GM20000 (cell line): ENCODE measurements around the gene ABHD11.

ENCODE experiments used
- DNase-seq: peaks from one replicate; pipeline ENCODE4 v3.0.0; 2012; ENCODE audit warnings: low spot score
- CTCF ChIP-seq: IDR thresholded peaks from 2 replicates; pipeline ENCODE4 v1.5.1; 2012; ENCODE audit warnings: mild to moderate bottlenecking, control low read depth; ENCODE audit errors: extremely low read depth, missing control alignments

ABHD11 gene

GRCh38 chr7:73761854-73762658 is 23.5 kb upstream of the ABHD11 start:
- DNase-seq = no peak

GRCh38 chr7:73758581-73759138 is 20.1 kb upstream of the ABHD11 start:
- no peak for TF ChIP-seq CTCF
- DNase-seq = no peak

More at GRCh38 chr7:73761854-73762658, 23.5 kb upstream of the ABHD11 start:
- TF ChIP-seq CTCF = no peak

- no peak for DNase-seq
- TF ChIP-seq CTCF = no peak
Observed at GRCh38 chr7:73749931-73750776, 11.6 kb upstream of the ABHD11 start.

- TF ChIP-seq CTCF = no peak
- no peak for DNase-seq
Observed at GRCh38 chr7:73746378-73746777, 7.8 kb upstream of the ABHD11 start.

GRCh38 chr7:73742753-73743641 is 4.4 kb upstream of the ABHD11 start:
- TF ChIP-seq CTCF = no peak
- DNase-seq = no peak

- no peak for TF ChIP-seq CTCF
- DNase-seq = no peak
Observed at GRCh38 chr7:73742338-73742752, 3.7 kb upstream of the ABHD11 start.
